DMS153 treated with DMSO at 0.1 percent for 48 hours (cell line): ENCODE measurements around the gene TLR3.
"Not testable (repeated sequence)": the region's sequence is repeated elsewhere in the genome, so short reads cannot be mapped to it uniquely, and the experiment has no call there.

ENCODE experiments used
- DNase-seq: peaks from one replicate; lab custom pipeline; 2025; ENCODE audit not compliant: unreplicated experiment; lab: John Stamatoyannopoulos, UW

The TLR3 gene

DNA sequence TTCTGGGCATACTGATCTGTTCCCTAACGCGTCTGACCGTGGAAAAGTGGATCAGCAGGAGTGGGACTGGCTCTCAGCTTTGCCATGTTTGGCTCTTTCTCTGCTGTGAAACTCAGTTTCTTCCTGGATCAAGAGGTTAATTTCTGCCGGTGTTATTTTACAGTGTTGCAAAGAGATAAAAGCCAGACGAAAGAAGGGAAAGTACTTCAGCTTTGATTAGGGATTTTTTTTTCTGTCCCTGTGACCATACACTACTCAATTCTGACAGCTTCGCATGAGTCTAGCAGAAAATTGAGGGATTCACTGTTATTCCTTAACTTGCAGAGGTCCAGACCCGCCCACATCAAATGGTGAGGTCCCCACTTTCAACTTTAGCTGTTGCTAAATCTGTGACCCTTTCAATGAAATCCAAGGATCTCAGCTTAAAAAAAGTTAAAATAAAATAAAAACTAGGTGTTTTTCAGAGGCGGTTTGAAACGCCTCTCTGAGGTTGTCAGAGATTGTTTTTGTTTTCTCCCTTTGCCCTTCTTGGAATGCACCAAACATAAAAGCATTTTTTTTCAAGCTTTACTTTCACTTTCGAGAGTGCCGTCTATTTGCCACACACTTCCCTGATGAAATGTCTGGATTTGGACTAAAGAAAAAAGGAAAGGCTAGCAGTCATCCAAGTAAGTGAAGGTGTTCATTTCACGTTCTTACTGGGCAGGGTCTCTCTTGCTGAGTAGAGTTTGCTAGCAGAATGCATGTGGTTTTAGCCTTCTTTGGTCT, at the start of gene TLR3:
TSS of gene TLR3 (plus strand) at position 576 of the 768 bp plus-strand sequence. CDS start 7,464 bp downstream, outside the sequence.
- no peak for DNase-seq

DNA sequence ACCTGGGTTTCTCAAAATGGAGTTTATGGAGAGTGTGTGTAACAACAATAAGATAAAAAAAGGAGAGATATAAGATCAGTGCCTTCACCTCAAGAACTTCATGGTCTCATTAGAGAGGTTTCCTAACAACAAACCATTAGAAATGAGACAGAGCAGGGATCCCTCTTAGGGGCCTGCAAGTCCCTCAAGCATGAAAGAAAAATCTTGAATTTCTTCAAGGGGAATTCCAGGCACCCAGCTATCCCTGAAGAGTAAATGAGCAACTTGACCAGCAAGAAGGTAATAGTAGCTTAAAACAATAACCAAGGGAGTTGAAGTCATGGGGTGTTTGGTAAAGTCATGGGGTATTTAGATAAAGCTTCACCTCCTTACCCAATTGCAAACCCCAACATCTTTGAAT, 49.7 kb upstream of the TLR3 start:
- DNase-seq = no peak

DNA sequence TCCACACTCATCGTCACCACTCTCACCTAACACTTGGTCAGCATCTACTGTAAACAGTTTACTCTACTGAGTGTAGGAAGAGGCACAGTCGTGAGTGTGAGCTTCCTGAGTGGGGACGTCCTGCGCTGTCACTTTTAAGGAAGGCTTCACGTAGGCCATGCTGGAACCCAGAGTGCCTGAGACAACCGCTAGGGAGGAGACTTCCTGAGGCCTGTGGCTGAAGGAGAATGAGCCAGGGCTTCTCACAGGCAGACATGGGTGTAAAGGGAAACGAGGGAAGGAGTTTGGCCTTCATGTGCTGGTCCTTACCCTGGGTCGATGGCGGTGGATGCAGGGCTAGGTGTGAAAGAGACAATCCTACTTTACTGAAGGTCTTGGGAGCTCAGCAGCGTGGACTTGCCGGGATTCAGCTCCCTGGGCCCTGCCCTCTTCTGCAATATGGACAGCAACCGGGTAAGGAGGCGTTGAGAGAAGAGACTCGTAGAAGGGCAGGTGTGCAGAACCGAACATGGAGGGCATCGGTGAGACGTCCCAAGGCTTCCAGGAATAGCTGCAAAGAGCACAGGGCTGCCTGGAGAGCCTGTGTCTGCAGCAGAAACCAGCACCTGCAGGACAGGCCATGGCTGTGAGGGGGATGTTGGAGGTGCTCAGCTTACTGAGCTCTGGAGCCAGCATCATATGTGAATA, 48.7 kb upstream of the TLR3 start:
- DNase-seq = no peak

DNA sequence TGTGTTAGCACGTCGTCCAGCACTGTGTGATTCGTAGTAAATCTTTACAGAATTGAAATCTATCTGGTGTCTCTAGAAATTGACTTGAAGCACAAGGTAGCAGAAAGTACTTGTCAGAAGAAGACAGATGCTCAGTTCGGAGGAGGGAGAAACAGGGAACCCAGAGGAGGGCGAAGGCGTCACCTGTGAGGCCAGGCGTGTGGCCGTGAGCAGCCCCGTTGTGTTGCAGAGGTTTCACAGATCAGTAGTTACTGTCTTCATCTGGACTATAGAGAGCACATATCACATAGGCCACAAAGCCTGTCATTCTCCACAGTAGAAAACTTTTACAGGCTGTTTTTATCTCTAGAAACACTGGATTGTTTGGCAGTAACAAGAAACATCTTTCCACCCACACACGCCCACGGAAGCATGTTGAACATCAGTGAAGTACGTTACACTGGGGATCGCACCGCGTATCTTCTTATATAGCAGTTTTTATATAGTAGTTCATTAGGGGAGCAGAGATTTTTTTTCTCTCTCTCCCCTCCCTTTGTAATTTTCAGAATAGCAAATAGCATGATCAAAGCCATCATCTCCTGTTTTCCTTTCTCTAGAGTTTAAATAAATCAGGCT, 48.1 kb upstream of the TLR3 start:
- no peak for DNase-seq

DNA sequence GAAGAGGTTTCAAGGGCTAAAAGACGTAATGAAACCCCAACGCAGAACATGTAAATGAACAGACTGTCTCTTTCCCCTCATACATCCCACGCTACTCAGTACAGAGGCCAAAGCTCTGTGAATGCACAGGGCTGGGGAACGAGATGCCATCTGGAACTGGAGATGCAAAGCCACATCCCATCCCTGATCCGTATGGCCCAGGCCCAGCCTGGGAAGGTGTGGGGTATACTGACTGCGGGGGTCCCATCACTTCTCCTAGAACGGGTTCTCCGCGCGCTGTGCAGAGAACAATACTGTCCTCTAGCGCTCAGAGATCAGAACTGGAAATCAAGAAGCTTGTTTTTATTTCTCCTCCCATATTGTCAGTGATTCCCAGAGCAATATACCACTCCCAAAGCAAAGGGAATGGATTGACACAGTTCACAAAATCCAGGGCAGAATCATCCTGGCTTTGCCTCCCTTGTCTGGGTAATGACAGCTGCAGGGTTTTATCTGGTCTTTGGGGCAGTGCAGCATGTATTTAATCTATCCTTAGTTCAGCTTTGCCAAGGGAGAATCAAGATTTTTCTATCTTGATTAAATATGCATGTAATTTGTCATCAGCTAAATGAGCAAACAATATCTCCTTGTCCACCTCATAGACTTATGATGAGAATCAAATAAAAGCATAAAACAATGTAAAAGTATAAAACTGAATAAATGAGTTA, 47.3 kb upstream of the TLR3 start:
- no peak for DNase-seq

DNA sequence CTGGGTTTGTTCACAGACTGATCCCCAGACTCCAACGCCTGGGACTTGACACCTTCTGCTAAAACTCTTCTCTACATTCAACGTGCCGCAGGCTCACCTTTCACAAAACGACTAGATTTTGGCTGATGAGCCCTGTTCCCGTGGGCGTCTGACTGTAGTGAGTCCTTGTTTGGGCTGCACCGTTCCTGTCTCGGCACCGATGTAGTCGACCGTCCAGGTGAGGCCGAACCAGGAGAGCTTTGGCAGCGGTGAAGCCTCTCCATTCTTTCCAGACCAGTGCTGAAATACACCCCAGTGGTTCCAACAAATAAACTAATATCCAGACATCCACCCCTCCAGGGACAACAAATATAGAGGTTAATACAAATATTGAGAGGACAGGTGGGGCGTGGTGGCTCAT, 45.0 kb upstream of the TLR3 start:
- no peak for DNase-seq

DNA sequence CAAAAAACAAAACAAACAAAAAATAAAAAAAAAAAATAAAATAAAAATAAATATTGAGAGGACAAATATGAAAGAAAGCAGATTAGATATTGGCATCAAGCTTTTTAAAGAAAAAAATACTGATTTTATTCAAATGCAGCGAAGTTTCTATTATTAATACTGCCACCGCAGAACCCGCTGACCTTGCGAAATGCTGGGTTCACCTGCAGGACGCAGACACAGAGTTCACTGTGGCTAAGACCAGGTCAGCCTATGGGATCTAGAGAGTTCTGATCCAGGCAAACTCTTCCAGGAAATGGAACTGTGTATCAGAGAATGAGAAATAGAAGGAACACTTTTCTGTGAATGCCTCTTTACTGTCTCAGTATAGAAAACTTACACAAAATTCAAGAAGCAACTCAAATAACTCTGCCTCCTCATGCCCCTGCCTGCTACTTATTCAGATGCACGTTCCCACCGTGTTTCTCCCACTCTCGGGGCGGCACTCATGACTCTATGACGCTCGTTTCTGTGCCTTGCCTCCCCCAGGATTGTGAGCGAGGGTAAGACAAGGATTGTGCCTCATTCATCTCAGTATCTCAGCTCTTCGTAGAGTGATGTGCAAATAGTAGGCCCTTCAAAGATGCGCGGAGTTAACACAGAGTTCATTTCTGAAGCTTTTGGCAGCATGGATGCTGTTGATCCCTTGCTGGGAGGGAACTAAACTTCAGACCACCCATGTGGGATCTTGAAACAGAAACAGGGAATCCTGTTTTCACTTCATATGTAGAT, 44.1 kb upstream of the TLR3 start:
- no peak for DNase-seq

DNA sequence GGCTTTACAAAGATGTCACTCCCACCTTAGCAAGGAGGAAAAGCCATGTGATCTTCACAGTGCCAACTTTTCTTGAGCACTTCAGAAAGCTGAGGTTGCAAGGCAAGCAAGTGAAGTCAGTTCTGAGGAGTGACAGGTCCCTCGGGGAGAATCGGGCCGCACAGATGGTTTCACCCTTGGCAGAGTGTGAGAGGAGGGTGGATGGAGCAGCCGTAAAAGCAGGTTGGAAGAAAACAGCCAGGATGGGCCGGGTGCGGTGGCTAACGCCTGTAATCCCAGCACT, 43.6 kb upstream of the TLR3 start:
- DNase-seq = no peak

DNA sequence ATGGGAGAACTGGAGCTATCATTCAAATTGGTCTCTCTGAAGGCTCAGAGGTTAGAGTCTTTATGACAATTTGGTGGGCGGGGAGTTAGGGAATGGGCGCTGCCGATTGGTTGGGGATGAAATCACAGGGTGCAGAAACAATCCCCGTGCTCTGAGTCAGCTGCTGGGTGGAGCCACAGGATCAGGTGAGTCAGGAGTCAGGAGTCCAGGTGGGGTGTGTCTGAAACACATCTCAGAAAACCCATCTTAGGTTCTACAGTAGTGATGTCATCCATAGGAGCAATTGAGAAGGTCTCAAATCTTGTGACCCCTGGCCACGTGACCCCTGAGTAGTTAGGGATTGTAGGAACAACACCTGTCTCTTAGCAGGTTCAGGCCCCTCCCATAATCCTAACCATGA, 41.6 kb upstream of the TLR3 start:
- DNase-seq = no peak

DNA sequence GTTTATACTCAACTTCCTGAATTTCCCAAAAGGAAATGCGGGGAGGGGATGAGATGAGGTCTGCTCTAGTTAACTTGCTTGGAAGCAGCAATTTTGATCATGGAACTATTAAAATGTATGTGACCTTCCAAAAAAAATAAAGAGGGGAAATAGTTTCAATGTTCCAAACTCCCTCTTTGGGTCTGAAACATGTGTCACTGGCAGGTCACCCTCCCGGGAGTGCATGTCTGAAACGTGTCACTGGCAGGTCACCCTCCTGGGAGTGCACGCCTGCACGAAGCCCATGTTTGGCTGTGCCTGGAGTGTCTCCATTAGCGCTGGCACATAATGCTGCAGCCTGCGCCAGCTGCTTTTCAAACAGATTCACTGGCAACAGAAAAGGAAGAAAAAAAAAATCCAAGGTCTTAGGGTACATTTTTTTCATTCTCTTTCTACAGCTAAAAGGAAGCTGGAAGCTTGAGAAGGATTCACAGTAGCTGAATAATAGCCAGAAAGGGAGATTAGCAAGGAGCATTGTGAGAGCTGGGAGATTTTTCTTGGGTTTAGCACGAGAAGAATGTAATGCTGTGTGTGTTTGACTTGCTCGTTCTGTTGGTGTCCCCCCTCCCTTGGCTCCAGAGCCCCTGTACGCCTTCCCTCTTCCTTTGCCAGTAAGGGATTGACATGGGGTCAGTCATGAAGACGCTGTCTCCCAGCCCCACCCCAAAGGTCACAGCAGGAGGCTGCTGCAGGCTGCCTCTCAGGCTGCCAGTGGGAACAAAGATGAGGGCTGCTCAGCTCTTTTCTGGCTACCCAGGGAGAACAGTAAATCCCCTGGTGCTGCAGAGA, 39.2 kb upstream of the TLR3 start:
- DNase-seq = no peak

DNA sequence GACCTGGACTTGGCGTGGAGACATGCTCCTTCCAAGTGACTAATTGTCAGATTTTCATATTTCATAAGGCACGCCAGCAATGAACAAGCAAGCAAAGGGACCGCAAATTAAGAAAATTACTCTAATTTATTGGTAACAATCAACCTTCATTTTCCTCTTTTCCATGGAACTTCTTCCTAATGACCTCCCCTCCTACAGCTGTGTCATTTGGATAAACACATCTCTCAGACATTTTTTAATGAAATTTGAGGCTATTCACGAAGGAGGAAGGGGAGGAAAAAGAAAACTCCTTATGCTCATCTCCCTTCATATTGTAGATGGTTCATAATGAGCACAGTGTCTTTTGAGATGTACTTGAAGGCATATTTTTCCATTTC, 38.6 kb upstream of the TLR3 start:
- no peak for DNase-seq

DNA sequence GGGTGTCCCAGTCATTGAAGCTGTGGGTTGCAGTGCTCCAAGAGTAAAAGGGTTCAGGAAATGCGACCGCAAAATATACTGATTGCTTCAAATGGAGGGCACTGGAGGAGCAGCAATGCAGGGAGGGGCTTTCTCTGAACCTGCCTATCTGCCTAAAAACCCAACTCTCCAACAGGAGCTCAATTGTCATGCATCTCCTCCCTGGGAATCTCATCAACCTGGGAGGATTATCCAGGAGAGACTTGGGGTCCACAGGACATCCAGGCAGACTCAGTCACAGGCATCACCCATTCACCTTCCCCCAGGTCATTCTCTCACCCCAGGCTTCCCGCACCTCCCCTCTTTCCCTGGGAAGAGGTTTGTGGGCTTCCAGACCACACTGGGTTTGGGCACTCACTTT, 38.2 kb upstream of the TLR3 start:
- DNase-seq = no peak

DNA sequence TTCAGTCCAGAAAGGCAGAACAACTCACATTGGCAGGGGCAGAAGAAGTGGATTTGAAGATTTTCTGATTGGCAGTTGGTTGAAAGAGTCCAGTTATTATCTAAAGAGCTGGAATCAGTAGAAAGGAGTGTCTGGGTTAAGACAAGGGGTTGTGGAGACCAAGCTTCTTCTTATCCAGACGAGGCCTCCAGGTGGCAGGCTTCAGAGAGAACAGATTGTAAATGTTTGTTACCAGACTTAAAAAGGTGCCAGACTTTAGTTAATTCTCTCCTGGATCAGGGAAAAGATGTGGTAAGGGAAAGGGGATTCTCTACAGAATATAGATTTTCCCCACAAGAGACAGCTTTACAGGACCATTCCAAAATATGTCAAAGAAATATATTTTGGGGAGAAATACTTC, 36.7 kb upstream of the TLR3 start:
- DNase-seq = no peak

DNA sequence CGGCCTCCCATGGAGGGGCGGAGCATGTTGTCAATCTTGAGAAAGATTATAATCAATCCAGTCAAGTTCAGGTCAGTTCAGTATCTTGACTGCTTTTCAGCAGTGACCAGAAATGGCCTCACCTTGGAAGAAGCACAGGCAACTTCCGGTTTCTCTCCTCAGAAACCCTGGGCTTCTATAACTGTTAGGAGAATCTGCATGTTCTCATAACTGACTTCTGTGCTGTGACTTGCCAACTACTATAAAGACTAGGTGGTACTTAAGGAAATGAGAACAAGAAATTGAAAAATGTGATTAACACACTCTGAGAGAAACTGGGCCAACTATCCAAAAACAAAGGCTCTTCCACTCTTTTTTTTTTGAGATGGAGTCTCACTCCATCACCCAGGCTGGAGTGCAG, 35.9 kb upstream of the TLR3 start:
- no peak for DNase-seq

DNA sequence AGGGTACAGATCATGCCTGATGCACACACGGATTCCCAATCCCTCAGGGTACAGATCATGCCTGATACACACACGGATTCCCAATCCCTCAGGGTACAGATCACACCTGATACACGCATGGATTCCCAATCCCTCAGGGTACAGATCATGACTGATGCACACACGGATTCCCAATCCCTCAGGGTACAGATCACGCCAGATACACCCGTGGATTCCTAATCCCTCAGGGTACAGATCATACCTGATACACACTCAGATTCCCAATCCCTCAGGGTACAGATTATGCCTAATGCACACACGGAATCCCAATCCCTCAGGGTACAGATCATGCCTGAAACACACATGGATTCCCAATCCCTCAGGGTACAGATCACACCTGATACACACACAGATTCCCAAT, 34.3 kb upstream of the TLR3 start:
- DNase-seq = not testable (repeated sequence)

DNA sequence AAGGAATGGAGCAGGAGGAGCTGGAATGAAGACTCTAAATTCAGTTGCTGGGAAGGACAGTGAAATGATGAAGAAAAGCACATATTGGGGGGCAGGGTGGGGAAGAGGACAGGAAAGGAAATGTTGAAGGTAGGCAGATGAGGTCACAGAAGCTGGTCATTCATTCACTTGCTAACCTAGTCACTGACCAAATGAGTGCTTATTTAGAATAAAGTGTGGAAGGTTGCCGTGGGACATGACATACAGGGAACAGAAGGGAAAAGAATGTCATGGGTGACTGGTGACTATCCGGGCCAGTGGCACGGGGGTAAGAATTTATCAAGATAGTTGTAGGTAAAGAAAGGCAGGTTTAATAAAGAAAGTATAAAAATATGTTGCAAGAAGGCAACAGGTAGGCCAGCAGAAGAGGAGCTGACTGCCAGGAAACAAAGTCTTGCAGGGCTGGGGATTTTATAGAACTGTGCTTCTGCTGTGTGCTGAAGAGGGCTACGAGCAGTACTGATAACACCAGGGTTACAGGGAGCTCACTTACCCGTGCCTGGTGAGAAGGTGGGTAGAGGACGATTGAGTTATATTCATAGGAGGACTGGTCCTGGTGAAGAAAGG, 31.9 kb upstream of the TLR3 start:
- no peak for DNase-seq

DNA sequence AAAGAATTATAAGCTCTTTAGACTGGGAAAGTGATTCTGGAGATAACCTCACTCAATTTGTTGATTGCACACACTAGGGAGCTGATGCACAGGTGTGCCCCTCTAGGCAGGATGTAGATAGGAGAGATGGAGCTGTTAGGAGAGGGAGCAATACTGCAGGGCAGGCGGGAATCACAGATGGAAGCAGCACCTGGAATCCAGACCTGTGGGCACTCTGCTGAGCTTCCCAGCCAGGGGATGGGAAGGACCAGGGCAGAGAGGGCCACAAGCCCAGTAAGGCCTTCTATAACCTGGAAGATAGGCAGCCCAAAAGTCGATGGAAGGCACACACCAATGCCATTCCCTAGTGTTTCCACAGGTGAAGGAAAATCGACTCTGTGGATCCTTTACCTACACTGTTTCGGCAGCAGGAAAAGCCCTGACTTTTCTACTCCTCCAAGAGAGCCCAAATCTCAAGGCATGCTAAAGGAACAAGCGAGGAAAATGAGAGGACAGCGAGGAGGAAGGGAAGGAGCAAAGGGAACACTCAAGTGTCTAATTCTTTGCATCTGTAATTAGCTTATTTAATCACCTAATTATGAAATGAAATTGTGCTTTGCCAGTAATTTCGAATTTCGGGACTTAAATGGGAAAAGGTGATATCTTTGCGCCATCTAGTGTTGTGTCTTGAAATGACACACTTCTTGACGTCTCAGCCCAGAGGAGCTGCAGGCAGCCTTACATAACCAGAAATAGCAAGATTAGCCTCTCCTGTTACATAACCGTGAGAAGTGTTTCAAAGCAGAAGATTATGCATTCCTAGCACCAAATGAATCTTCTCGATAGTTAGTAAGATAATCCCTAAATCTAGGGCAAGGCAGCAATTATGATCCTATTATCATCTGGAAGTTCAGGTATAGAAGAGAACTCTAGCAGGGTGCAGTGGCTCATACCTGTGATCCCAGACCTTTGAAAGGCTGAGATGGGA, 31.0 kb upstream of the TLR3 start:
- DNase-seq = peak; percentile 62

DNA sequence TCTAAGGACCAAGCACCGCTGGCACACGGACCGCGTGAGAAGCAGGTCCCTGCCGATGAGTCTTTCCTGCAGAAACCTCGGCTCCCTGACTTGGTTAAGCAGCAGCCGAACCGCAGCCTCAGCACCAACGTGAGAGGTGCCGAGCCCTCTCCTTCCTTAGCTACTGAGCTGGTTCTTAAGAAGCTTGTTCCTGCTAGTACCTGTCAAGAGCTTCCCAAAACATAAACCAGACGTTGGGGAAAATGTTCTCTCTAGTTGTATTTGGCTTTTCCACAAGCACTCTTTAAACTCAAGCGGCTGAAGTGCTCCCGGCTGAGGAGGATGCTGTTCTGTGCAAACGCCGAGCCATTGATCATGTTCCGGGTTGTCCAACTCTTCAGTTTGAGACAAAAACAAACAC, 29.3 kb upstream of the TLR3 start:
- no peak for DNase-seq

DNA sequence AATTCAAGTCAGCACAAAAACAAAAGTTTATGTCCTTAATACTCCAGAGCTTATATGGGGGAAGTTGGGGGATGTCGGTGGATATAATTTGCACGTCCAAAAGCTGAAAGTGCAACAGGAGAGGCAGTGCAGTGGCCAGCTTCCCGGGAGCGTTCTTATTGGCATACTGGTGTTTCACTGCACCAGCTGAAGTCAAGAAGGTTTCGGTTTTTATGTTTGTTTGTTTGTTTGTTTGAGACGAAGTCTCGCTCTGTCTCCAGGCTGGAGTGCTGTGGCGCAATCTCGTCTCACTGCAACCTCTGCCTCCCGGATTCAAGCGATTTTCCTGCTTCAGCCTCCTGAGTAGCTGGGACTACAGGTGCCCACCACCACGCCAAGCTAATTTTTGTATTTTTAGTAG, 28.6 kb upstream of the TLR3 start:
- DNase-seq = no peak
